Measurements from ENCODE around the gene TRAIP. TPM values are rescaled to one million over a fixed set of nuclear protein-coding genes. Genes with fewer than 3 reads are reported as not detected.
"Not testable (repeated sequence)": the region's sequence is repeated elsewhere in the genome, so short reads cannot be mapped to it uniquely, and the experiment has no call there.

The TRAIP gene
- polyA plus RNA-seq, 4 donors = 7.6 to 11.8 (median 10.9) TPM

DNA sequence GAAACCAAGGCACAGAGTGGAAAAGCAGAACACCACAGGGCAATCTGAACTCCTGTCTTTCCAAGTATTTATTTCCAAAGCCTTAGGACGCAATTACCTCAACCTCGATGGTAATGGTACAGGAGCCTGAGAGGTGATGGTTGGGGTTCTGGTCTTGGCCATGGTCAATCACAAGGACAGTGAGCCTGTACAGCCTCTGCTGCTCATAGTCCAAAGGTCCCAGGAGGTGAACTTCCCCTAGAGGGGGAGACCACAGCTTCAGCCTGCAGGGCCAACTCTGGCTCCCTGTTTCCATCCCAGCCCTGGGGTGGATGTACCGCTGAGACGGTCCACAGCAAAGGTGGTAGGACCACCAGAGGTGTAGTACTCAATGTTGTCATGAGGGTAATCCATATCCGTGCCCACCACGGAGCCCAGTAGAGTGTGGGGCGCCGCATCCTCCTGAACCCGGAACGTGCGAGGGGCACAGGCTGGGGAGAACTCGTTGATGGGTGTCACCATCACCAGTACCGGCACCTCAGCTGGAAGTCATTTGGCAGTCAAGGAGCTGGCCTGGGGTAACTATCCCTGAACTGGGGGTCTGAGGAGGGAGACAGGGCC is 62.8 kb downstream of the TRAIP start:
- DNase-seq (ENCODE audit: low read depth in 4 of 4, low spot score in 3 of 4) = no peak

DNA sequence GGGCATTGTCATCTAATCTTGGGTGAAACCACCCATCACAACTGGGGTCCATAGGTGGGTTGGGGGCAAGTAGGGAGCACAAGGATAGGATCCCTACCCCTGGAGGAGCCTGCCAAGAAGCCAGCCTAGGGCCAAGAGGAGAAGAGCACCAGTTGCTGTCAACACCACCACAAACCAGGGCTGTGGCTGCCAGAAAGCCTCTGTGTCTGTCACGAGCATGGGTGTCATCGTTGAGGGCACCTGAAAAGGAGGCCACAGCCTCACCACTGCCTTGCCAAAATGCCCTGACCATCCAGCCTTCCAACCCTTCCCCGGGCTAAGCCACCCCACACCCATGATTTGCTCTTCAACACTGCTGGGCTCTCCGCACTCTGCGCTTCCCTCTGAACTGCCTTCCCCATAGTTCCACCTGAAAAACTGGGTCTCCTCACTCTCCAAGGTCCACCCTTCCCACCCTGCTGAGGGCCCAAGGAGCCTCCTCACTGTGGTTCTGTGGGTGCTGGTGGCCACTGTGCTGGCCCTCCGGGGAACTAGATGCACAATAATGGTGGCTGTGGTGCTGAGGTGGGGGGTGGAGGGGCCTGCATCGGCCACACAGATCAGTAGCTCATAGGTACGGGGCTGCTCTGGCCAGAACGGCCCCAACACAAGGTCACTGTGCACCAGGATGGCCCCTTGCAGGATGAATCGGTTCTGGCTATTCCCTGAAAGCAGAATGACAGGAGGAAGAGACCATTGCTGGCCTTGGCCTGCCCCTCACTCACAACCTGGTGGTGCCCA is 63.8 kb downstream of the TRAIP start:
- DNase-seq (ENCODE audit: low read depth in 4 of 4, low spot score in 3 of 4) = no peak

DNA sequence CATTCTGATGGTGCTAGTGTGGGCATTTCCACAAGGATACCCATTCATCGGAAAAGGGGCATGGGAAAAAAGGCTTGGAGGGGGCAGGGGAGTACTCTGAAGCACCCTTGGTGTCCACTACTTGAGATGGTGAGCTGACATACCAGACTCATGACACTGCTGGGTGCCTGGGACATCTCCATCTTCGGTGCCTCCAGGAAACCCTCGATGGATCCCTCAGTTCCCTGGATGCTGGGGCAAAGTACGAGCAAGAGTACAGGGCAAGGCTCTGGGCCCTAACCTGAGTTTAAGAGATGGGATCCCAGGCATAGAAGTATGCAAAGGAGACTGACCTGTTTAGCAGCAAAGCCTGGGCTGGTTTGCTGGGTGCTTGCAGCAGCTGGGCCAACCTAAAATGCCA is 64.8 kb downstream of the TRAIP start:
- DNase-seq (ENCODE audit: low read depth in 4 of 4, low spot score in 3 of 4) = no peak

DNA sequence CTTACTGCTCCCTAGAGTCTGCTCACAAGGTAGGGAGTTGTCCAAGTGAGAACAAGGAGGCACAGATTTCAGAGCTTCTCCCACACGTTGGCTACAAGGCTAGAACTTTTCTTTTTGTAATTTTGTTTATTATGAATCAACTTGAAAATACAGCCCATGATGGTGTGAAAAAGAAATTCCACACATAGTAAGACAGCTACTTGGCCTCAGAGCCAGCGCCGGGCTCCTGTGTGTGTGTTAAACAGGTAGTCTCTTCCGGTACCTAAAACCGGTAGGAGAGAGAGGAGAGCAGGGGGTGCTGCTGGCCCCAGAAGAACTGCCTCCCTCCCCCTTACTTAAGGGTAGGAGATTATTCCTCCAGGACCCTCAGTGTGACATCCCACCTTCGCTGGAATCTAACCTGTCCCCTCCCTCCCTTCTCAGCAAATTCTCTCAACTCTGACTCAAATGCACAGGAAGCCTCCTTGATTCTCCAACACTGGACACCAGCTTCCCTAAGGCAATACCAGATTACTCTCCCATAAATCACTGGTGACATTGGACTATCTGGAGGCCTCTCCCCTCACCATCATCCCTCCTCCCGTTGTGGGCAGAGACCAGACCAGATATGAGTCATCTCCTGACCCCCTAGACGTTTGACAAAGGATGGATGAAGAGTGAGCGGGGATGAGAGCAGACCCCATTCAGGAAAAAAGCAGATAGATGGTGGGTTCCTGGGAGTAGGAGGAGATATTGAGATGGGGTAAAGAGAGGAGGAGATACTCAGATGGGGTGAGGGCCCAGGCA is 65.5 kb downstream of the TRAIP start:
- DNase-seq (ENCODE audit: low read depth in 4 of 4, low spot score in 3 of 4) = no peak

DNA sequence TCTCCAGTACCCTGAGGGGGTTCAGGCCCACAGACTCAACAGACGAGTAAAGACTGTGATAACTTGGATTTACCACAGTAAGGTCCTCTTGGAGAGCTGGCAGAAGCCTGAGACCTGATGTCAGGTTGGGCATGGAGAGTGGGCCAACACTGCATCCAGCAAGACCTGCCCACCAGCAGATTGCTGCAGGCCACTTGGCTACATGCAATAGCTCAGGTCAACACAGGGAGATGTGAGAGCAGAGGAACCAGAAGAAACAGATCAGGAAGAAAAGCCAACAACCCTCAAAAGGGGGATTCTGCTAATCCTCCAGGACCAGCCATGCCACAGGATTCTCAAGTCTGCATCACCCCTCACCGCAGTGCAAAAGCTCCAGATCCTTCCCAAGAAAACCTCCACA is 68.3 kb downstream of the TRAIP start:
- no peak for DNase-seq (ENCODE audit: low read depth in 4 of 4, low spot score in 3 of 4)

DNA sequence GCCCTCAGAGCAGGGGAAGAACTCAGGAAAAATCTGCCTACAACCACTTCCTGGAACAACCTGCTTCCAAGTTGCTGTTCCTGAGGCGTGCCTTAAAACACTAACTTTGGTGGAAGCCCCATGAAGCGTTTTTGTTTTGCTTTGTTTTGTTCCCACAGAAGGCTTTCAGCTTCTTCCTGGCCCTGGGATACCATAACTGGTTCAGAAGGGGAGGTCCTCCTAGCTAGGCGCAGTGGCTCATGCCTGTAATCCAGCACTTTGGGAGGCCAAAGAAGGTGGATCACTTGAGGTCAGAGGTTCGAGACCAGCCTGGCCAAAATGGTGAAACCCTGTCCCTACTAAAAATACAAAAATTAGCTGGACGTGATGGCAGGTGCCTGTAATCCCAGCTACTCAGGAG is 68.8 kb downstream of the TRAIP start:
- DNase-seq (ENCODE audit: low read depth in 4 of 4, low spot score in 3 of 4) = no peak

DNA sequence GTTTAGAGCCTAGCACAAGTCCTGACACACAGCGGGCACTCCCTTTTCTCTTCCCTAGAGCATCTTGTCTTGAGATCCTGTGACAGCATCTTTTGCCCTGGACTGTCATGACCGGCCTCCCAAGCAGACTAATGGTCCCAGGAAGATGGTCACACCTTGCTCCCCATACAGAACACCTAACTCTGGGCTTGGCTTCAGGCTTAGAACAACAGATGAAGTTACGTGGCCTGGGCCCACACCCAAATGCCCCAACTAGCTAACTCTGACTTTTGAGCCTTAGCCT is 69.2 kb downstream of the TRAIP start:
- DNase-seq (ENCODE audit: low read depth in 4 of 4, low spot score in 3 of 4) = no peak

DNA sequence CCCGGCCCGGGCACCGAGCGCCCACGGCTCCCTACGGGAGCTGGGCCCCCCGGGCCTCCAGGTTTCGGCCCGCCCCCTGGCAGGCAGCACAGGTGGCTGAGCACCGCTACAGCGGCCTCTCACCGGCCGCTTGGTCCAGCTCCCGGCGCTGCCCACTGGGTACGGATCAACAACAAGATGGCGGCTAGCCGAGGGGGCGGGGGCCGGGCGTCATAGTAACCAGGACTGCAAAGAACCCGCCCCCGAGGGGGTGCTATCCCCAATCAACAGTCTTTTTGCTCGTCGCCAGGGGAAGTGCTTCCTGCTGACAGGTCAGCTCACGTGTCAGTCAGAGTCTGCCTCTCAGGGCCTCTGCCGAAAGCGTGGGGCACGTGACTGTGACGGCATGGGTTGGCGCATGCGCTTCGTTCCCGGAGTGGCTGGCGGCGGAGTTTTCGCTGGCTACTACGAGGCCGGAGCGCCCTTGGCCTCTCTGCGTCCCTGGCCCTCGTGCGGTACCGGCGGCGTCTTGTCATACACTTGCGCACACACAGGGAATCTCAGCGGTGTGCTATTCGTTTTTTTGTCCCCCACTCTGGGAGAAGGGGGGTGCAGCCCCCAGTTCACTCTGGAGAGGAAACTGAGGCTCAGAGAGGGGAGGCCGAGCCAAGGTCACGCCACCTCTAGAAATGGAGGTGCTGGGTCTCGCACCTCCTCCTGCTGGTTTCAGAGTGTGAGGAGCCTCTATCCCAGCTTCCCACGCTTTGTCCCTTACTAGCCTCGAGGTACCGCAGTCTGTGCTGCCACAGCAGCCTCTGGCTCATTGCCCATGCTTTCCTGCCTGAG is 69.8 kb downstream of the TRAIP start, which contains the start of gene IP6K1:
TSS of gene IP6K1 (minus strand) at position 186 of the 825 bp plus-strand sequence. CDS start 38,502 bp downstream, outside the sequence.
- DNase-seq (ENCODE audit: low read depth in 4 of 4, low spot score in 3 of 4) = peak; percentile 99 to 100 (median 100)

DNA sequence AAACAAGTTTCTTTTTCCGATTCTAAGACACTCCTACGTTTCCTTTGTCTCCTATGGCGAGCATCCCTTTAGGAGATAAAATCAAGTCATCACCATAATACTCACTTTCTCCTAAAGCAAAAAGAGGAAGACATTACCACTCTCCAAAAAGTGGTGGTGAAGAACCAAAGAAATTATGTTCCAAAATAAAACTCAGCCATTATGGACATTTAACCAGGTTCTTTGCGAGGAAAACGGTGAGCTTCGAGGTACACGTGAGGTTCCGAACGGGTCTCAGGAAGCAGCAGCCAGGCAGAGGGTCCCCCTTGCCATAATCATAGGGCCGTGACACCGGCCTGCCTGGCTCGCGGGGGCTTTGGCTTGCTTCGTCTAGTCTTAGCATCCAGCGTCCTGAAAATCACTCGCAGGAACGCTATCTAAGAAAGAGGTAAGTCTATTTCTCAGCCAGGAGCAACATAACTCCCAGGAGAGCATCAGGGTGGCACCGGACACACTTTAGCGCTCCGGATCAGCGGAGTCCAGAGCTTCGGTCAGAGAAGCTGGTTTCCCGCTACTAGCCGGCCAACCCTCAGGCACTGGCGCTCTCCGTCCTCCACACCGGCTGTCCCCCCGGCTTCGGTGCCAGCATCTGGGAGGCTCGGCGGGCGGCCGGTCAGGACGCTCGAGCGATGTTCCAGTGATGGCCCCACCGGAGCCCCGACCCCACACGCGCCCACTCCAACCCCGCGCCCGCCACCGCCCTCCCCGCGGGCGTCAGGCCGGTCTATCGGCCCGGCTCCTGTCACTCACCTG is 70.6 kb downstream of the TRAIP start:
- no peak for DNase-seq (ENCODE audit: low read depth in 4 of 4, low spot score in 3 of 4)

DNA sequence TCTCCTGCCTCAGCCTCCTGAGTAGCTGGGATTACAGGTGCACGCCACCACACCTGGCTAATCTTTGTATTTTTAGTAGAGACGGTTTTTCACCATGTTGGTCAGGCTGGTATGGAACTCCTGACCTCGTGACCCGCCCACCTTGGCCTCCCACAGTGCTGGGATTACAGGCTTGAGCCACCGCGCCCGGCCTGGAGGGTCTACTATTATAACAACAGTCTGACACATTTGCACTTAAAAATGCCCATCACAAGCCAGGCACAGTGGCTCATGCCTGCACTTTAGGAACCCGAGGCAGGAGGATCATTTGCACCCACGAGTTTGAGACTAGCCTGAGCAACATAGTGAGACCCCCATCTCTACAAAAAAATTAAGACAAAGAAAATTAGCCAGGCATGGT is 74.1 kb downstream of the TRAIP start:
- DNase-seq (ENCODE audit: low read depth in 4 of 4, low spot score in 3 of 4) = not testable (repeated sequence)

DNA sequence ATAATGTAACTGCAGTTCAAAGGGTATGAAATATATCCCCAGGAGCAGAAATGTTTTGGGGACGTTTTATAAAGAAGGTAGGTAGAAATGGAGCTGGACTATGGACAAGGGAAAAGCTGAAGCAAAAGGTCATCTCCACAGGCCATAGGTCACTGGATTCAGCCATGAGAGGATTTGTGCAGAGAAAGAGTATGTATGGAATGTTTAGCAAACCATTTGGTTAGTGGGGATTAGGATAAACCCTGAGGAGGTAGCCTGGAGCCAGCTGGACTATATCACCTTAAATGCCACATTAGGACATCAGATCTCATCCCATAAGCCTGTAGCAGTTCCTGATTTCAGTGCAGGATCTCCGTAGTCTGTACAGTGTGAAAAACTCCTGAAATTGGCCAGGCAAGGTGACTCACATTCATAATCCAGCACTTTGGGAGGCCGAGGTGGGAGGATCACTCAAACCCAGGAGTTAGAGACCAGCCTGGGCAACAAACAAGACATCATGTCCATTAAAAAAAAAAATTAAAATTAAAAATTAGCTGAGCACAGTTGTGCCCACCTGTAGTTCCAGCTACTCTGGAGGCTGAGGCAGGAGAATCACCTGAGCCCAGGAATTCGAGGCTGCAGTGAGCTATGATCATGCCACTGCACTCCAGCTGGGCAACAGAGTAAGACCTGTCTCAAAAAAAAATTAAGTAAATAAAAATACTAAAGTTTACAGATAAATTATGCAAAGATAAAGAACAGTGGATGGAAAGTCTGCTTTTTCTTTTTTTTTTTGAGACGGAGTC is 74.8 kb downstream of the TRAIP start:
- DNase-seq (ENCODE audit: low read depth in 4 of 4, low spot score in 3 of 4) = no peak

DNA sequence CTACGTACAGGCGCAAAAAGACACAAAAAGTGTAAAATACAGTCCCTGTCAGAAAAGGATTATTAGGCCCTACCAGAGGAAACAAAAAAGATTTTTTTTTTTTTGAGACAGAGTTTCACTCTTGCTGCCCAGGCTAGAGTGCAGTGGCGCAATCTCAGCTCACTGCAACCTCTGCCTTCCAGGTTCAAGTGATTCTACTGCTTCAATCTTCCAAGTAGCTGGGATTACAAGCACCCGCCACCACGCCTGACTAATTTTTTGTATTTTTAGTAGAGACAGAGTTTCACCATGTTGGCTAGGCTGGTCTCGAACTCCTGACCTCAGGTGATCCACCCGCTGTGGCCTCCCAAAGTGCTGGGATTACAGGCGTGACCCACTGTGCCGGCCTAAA is 75.4 kb downstream of the TRAIP start:
- not testable (repeated sequence) for DNase-seq (ENCODE audit: low read depth in 4 of 4, low spot score in 3 of 4)

DNA sequence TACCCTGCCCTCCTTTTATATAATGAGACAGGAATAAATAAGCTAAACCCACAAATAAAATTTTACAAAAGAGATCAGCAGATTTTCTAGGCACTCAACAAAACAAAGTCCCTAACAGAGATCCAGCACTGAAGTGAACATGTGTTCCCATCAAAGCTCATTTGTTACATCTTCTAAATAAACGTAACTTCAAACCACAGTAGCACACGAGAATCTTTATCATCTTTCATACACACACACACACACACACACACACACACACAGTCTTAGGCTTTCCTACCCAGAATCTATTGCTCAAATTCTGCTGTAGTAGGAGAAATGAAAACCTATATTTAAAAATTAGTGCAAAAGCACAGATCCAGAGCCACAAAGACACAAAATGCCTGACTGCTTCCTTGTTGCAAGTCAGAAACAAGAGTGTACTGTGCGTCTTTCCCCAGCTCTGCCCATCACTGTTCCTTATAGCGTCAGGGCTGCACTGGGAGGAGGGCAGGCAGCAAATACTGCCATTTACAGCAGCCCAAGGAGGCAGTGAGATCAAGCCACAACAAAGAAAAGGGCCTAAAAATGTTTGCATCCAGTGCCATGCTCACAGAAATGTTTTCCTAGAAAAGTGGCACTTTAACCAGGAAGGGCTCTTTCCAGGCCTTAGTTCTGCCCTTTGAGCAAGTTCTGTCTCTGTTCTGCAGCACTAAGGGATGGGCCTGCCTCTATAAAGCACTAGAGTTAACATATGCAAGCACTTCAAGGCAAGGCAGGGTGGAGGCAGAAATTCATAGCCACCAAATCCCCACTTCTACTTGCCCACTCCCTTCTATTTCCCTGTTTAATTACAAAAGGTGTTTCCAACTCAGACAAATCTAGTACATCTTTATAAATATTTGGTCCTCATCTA is 76.0 kb downstream of the TRAIP start:
- DNase-seq (ENCODE audit: low read depth in 4 of 4, low spot score in 3 of 4) = no peak

DNA sequence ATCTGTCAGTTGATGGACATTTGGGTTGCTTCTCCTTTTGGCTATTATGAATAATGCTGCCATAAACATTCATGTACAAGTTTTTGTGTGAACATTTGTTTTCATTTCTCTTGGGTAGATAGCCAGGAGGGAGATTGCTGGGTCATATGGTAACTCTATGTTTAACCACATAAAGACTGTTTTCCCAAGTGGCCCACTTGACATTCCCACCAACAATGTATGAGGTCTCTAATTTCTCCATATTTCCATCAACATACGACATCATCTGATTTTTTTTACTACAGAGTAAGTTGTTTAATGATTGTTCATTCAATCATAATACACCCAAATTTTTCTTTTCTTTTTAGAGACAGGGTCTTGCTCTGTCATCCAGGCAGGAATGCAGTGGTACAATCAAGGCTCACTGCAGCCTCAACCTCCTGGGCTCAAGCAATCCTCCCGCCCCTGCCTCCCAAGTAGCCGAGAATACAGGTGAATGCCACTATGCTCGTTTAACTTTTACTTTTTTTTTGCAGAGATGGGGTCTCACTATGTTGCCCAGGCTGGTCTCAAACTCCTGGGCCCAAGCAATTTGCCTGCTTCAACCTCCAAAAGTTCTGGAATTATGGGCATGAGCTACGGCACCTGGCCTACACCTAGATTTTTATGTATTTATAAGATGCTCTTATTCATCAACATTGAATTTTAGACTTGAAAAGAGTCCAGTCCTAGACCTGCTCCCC is 76.8 kb downstream of the TRAIP start:
- no peak for DNase-seq (ENCODE audit: low read depth in 4 of 4, low spot score in 3 of 4)

Measured in left renal pelvis (tissue), 4 donors.